Osteoblast (primary cell): ENCODE data around the gene OR4X1. TPM values are rescaled to one million over a fixed set of nuclear protein-coding genes. Genes with fewer than 3 reads are reported as not detected.

ENCODE experiments used
- DNase-seq: peaks from one replicate; pipeline ENCODE4 v3.0.0; 2011; ENCODE audit warnings: low spot score, mixed read lengths; ENCODE audit not compliant: insufficient read length; ENCODE audit errors: missing footprints
- H2AFZ ChIP-seq: 2 replicates; pipeline ENCODE4 v1.6.0; 2011; ENCODE audit warnings: mild to moderate bottlenecking, low read length
- H3K27ac ChIP-seq: 2 replicates; pipeline ENCODE4 v1.5.1; 2011; ENCODE audit warnings: mild to moderate bottlenecking, low read depth, low read length, moderate library complexity
- H3K27me3 ChIP-seq: 2 replicates; pipeline ENCODE4 v1.6.0; 2012; ENCODE audit warnings: mild to moderate bottlenecking, control low read depth, inconsistent platforms, low read length, moderate library complexity; ENCODE audit not compliant: insufficient read depth
- H3K36me3 ChIP-seq: 2 replicates; pipeline ENCODE4 v1.5.1; 2011; ENCODE audit warnings: mild to moderate bottlenecking, low read length, control low read depth, moderate library complexity; ENCODE audit not compliant: insufficient read depth
- H3K4me1 ChIP-seq: 2 replicates; pipeline ENCODE4 v1.5.1; 2011; ENCODE audit warnings: mild to moderate bottlenecking, low read length, control low read depth, moderate library complexity; ENCODE audit not compliant: insufficient read depth
- H3K4me2 ChIP-seq: 2 replicates; pipeline ENCODE4 v1.6.0; 2011; ENCODE audit warnings: mild to moderate bottlenecking, low read length; ENCODE audit not compliant: insufficient read depth
- H3K4me3 ChIP-seq: fragments of 200-600 bp; sonication (generic); 3 replicates; pipeline ENCODE4 v1.5.1; 2012; ENCODE audit warnings: mild to moderate bottlenecking, low read length, inconsistent platforms; ENCODE audit not compliant: insufficient read depth
- H3K79me2 ChIP-seq: 2 replicates; pipeline ENCODE4 v1.6.0; 2012; ENCODE audit warnings: mild to moderate bottlenecking, low read length, control low read depth, inconsistent platforms; ENCODE audit not compliant: insufficient read depth
- H3K9me3 ChIP-seq: 2 replicates; pipeline ENCODE4 v1.5.1; 2011; ENCODE audit warnings: low read depth, low read length, control low read depth
- H4K20me1 ChIP-seq: 2 replicates; pipeline ENCODE4 v1.6.0; 2012; ENCODE audit warnings: mild to moderate bottlenecking, low read length, control low read depth; ENCODE audit not compliant: insufficient read depth
- total RNA-seq: library from RNA; depleted of rRNA; stranded (reverse); fragments of >200 nt; gene quantifications from 2 replicates; pipeline ENCODE4 v1.2.3, GENCODE V29; 2012
- TF ChIP-seq, protein P1 (sequence below): IDR thresholded peaks from 2 replicates; pipeline ENCODE4 v1.5.1; 2011; ENCODE audit warnings: mild to moderate bottlenecking, low read depth, low read length, moderate library complexity; ENCODE audit errors: extremely low read depth

Gene OR4X1
- total RNA-seq, 1 donor, result not detected

- Histone ChIP-seq H3K27me3 (no peaks in the 10 kb centered on the region), H2AFZ (no peak overlapping the region), H3K4me2 (no peak overlapping the region), H4K20me1 (no peaks in the 10 kb centered on the region), H3K4me1 (no peaks in the 10 kb centered on the region), H3K79me2 (no peaks in the 10 kb centered on the region), H3K27ac (no peak overlapping the region), H3K36me3 (no peaks in the 10 kb centered on the region), H3K9me3 (no peaks in the 10 kb centered on the region), H3K4me3 (no peak overlapping the region)
- DNase-seq, result no peak
- TF ChIP-seq, protein P1, sequence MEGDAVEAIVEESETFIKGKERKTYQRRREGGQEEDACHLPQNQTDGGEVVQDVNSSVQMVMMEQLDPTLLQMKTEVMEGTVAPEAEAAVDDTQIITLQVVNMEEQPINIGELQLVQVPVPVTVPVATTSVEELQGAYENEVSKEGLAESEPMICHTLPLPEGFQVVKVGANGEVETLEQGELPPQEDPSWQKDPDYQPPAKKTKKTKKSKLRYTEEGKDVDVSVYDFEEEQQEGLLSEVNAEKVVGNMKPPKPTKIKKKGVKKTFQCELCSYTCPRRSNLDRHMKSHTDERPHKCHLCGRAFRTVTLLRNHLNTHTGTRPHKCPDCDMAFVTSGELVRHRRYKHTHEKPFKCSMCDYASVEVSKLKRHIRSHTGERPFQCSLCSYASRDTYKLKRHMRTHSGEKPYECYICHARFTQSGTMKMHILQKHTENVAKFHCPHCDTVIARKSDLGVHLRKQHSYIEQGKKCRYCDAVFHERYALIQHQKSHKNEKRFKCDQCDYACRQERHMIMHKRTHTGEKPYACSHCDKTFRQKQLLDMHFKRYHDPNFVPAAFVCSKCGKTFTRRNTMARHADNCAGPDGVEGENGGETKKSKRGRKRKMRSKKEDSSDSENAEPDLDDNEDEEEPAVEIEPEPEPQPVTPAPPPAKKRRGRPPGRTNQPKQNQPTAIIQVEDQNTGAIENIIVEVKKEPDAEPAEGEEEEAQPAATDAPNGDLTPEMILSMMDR, result no peak
Observed at GRCh38 chr11:48261600-48261999, 2.1 kb upstream of the OR4X1 start.

DNA sequence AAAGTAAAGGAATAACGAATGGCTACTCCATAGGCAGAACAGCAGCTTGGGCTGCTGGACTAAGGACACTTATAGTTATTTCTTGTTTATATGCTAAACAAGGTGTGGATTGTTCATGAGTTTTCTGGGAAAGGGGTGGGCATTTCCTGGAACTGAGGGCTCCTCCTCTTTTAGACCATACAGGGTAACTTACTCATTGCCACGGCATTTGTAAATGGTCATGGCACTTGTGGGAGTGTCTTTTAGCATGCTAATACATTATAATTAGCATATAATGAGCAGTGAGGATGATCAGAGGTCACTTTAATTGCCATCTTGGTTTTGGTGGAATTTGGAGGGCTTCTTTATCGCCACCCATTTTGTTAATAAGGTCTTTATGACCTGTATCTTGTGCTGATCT, 7.0 kb downstream of the OR4X1 start:
- DNase-seq, result no peak
- Histone ChIP-seq H2AFZ (no peak overlapping the region), H3K36me3 (no peaks in the 10 kb centered on the region), H3K79me2 (no peaks in the 10 kb centered on the region), H3K27ac (no peak overlapping the region), H3K9me3 (no peaks in the 10 kb centered on the region), H3K4me2 (no peak overlapping the region), H4K20me1 (no peaks in the 10 kb centered on the region), H3K4me3 (no peak overlapping the region), H3K27me3 (no peaks in the 10 kb centered on the region), H3K4me1 (no peaks in the 10 kb centered on the region)
- TF ChIP-seq, protein P1, result no peak

- H3K4me1 ChIP-seq, result no peaks in the 10 kb centered on the region
- no peaks in the 10 kb centered on the region for H4K20me1 ChIP-seq
- H3K27me3 ChIP-seq, result no peaks in the 10 kb centered on the region
- no peaks in the 10 kb centered on the region for H3K79me2 ChIP-seq
- no peak for DNase-seq
- H3K9me3 ChIP-seq, result no peaks in the 10 kb centered on the region
- TF ChIP-seq, protein P1, result no peak
- H3K4me3 ChIP-seq, result no peak overlapping the region
- H3K27ac ChIP-seq, result no peak overlapping the region
- H3K4me2 ChIP-seq, result no peak overlapping the region
- no peaks in the 10 kb centered on the region for H3K36me3 ChIP-seq
- H2AFZ ChIP-seq, result no peak overlapping the region
Observed at GRCh38 chr11:48272606-48273005, 8.9 kb downstream of the OR4X1 start.

- Histone ChIP-seq H3K27ac (no peak within 1 kb of the TSS), H3K79me2 (no peaks in the 10 kb centered on the region), H3K4me2 (no peak within 1 kb of the TSS), H3K36me3 (no peaks in the 10 kb centered on the region), H3K27me3 (no peaks in the 10 kb centered on the region), H4K20me1 (no peaks in the 10 kb centered on the region), H2AFZ (no peak within 1 kb of the TSS), H3K4me3 (no peak within 1 kb of the TSS), H3K4me1 (no peaks in the 10 kb centered on the region), H3K9me3 (no peaks in the 10 kb centered on the region)
- DNase-seq, result no peak
- TF ChIP-seq, protein P1, result no peak
Observed at GRCh38 chr11:48305923-48306322, 42.3 kb downstream of the OR4X1 start, which contains the start of gene OR4S1. Gene OR4S1, plus strand, starts transcription at chr11:48306223. Its CDS starts 0 bp downstream, at chr11:48306223.
